WTC11 (cell line): Measurements from ENCODE around the gene GSG1L. TPM values are rescaled to one million over a fixed set of nuclear protein-coding genes. Genes with fewer than 3 reads are reported as not detected.

Source experiments
- ATAC-seq: fragments of 200-7000 bp; cut with Tn5 transposase; 2 replicates; pipeline ENCODE4 v1.10.0; 2021; ENCODE audit warnings: mild to moderate bottlenecking, moderate library complexity
- CTCF ChIA-PET: fragments of 300-600 bp; sonication (Branson Sonifier 250); formaldehyde crosslinking; loops from one replicate; lab custom pipeline; 2021; ENCODE audit warnings: antibody characterized with exemption; lab: Charles Lee
- POLR2A ChIA-PET: fragments of 350-600 bp; sonication (Branson Sonifier 250); formaldehyde crosslinking; loops from one replicate; lab custom pipeline; 2021; ENCODE audit warnings: antibody characterized with exemption; lab: Charles Lee
- DNase-seq: peaks from one replicate; pipeline ENCODE4 v3.0.0; 2021; ENCODE audit warnings: low spot score
- H3K27ac Mint-ChIP-seq: 2 replicates; pipeline ENCODE4 v1.8.0; 2021; ENCODE audit warnings: mixed read lengths
- H3K27me3 Mint-ChIP-seq: 2 replicates; pipeline ENCODE4 v1.8.0; 2021; ENCODE audit warnings: low read depth, mild to moderate bottlenecking, moderate library complexity, mixed read lengths
- H3K36me3 Mint-ChIP-seq: 2 replicates; pipeline ENCODE4 v1.8.0; 2021; ENCODE audit warnings: mixed read lengths
- H3K4me1 Mint-ChIP-seq: 2 replicates; pipeline ENCODE4 v1.8.0; 2022; ENCODE audit warnings: mixed read lengths
- H3K4me3 Mint-ChIP-seq: 2 replicates; pipeline ENCODE4 v1.8.0; 2021; ENCODE audit warnings: mild to moderate bottlenecking, moderate library complexity, mixed read lengths
- H3K9me3 Mint-ChIP-seq: 2 replicates; pipeline ENCODE4 v1.8.0; 2021; ENCODE audit warnings: mixed read lengths
- E2F1 ChIP-seq: sonication (generic); formaldehyde crosslinking; IDR thresholded peaks from 2 replicates; pipeline ENCODE4 v1.8.0; 2022; ENCODE audit warnings: mild to moderate bottlenecking, missing genetic modification reagents
- E2F4 ChIP-seq: sonication (generic); formaldehyde crosslinking; IDR thresholded peaks from 2 replicates; pipeline ENCODE4 v1.8.1; 2022; ENCODE audit warnings: low read depth, mild to moderate bottlenecking, moderate library complexity, missing genetic modification reagents, borderline replicate concordance
- ERG ChIP-seq: fragments of 250-450 bp; sonication (Bioruptor Pico); IDR thresholded peaks from 2 replicates; pipeline ENCODE4 v1.8.0; 2021; ENCODE audit warnings: mild to moderate bottlenecking
- GRHL2 ChIP-seq: fragments of 250-450 bp; sonication (Bioruptor Pico); IDR thresholded peaks from 2 replicates; pipeline ENCODE4 v1.8.0; 2022; ENCODE audit warnings: mild to moderate bottlenecking, moderate library complexity; ENCODE audit not compliant: insufficient replicate concordance, severe bottlenecking
- JAZF1 ChIP-seq: fragments of 250-450 bp; sonication (Bioruptor Pico); IDR thresholded peaks from 2 replicates; pipeline ENCODE4 v1.9.0; 2021; ENCODE audit warnings: moderate library complexity, mild to moderate bottlenecking, inconsistent platforms
- RELA ChIP-seq: sonication (generic); formaldehyde crosslinking; IDR thresholded peaks from 2 replicates; pipeline ENCODE4 v1.8.1; 2022; ENCODE audit warnings: missing genetic modification reagents, mild to moderate bottlenecking, borderline replicate concordance
- SMAD3 ChIP-seq: sonication (generic); formaldehyde crosslinking; IDR thresholded peaks from 2 replicates; pipeline ENCODE4 v1.8.0; 2022; ENCODE audit warnings: missing genetic modification reagents, mild to moderate bottlenecking, borderline replicate concordance
- STAT6 ChIP-seq: sonication (generic); formaldehyde crosslinking; conservative IDR thresholded peaks from 2 replicates; pipeline ENCODE4 v1.8.1; 2023; ENCODE audit warnings: mild to moderate bottlenecking, low read depth, missing genetic modification reagents, moderate library complexity
- TP53 ChIP-seq: sonication (generic); formaldehyde crosslinking; IDR thresholded peaks from 2 replicates; pipeline ENCODE4 v1.8.1; 2023; ENCODE audit warnings: mild to moderate bottlenecking, missing genetic modification reagents
- ZNF263 ChIP-seq: sonication (generic); formaldehyde crosslinking; IDR thresholded peaks from 2 replicates; pipeline ENCODE4 v1.8.1; 2022; ENCODE audit warnings: low read depth, mild to moderate bottlenecking, moderate library complexity, missing genetic modification reagents
- ZNF281 ChIP-seq: sonication (generic); formaldehyde crosslinking; IDR thresholded peaks from 2 replicates; pipeline ENCODE4 v1.8.0; 2023; ENCODE audit warnings: mild to moderate bottlenecking, missing genetic modification reagents
- ZNF317 ChIP-seq: sonication (generic); formaldehyde crosslinking; IDR thresholded peaks from 2 replicates; pipeline ENCODE4 v1.8.1; 2023; ENCODE audit warnings: low read depth, mild to moderate bottlenecking, moderate library complexity, missing genetic modification reagents, borderline replicate concordance
- ZNF423 ChIP-seq: fragments of 250-450 bp; sonication (Bioruptor Pico); IDR thresholded peaks from 2 replicates; pipeline ENCODE4 v2.1.2; 2022; ENCODE audit warnings: mild to moderate bottlenecking, moderate library complexity
- ZNF512 ChIP-seq: sonication (generic); formaldehyde crosslinking; IDR thresholded peaks from 2 replicates; pipeline ENCODE4 v1.8.1; 2022; ENCODE audit warnings: missing genetic modification reagents, borderline replicate concordance
- total RNA-seq: library from RNA; stranded (reverse); gene quantifications from 3 replicates; pipeline ENCODE4 v1.2.3, GENCODE V29; 2021
- TF ChIP-seq, protein P1 (sequence below): sonication (generic); formaldehyde crosslinking; IDR thresholded peaks from 2 replicates; pipeline ENCODE4 v1.8.1; 2023; ENCODE audit warnings: mild to moderate bottlenecking, moderate library complexity, missing genetic modification reagents
- TF ChIP-seq, protein P2 (sequence below): fragments of 250-450 bp; sonication (Bioruptor Pico); IDR thresholded peaks from 2 replicates; pipeline ENCODE4 v2.1.2; 2022; ENCODE audit warnings: mild to moderate bottlenecking, moderate library complexity

The GSG1L gene
- total RNA-seq, 1 experiment from 2014 or later, result 0.28 TPM

DNA sequence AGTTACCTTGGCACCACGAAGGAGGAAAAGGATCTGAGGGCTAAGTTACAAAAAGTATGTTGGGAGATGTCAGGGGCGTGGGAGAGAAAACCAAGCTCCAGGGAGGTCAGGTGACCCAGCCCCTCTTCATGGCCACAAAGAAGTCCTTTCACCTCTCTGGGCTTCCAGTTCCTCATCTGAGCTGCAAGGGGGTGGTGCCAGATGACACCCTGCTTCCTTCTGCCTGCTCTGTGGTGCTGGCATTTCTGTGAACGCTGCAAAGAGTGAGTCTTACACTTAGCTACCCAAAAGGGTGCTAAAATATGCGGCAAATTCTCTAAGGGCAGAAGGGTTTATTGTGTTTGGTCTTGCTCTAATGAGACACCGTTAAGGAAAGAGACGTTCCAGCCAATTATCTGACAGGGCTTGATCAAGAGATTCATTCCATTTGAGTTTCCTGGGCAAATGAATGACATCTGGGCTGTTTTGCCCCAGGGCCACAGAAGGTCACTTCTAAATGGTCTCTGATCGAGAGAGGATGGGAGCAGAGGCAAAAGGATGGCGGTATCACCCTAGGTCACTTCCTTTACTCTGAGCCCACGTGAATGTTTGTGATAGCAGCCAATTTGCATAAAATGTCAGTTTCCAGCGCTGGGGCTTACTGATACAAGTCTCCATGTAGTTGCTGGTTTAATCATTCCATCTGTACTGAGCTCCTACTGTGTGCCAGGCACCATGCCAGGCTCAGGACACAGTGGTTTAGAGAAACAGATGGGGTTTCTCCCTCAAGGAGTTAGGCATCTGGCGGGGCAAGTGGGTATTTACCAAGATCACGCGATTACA, 303.3 kb downstream of the GSG1L start (continued):
- TF ChIP-seq E2F1 (CRISPR knock-in tag) (no peak), STAT6 (CRISPR knock-in tag) (no peak), GRHL2 (CRISPR knock-in tag) (no peak), SMAD3 (CRISPR knock-in tag) (no peak), ERG (CRISPR knock-in tag) (no peak)
- TF ChIP-seq, protein P1, sequence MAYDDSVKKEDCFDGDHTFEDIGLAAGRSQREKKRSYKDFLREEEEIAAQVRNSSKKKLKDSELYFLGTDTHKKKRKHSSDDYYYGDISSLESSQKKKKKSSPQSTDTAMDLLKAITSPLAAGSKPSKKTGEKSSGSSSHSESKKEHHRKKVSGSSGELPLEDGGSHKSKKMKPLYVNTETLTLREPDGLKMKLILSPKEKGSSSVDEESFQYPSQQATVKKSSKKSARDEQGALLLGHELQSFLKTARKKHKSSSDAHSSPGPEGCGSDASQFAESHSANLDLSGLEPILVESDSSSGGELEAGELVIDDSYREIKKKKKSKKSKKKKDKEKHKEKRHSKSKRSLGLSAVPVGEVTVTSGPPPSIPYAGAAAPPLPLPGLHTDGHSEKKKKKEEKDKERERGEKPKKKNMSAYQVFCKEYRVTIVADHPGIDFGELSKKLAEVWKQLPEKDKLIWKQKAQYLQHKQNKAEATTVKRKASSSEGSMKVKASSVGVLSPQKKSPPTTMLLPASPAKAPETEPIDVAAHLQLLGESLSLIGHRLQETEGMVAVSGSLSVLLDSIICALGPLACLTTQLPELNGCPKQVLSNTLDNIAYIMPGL (CRISPR knock-in tag), result no peak

GRCh38 chr16:27759301-27759871, 304.1 kb downstream of the GSG1L start:
- Mint-ChIP-seq H3K4me1 (peaks cover 14% of the 10 kb centered on the region), H3K27ac (no peak overlapping the region), H3K4me3 (no peak overlapping the region), H3K27me3 (no peaks in the 10 kb centered on the region), H3K36me3 (peaks cover 8% of the 10 kb centered on the region), H3K9me3 (peaks cover 8% of the 10 kb centered on the region)
- ATAC-seq (no peak), DNase-seq (no peak)
- ChIA-PET CTCF (interaction anchor here (1.1 to 3.3 kb wide), 5 partner anchors 21 to 120 kb away, joined by 3 to 14 read pairs (median 4); no protein-coding TSS in a partner anchor), POLR2A (interaction anchor here (1.0 kb wide), 1 partner anchor 23 kb away, joined by 3 read pairs; no protein-coding TSS in a partner anchor)
- no peak for TF ChIP-seq RELA (CRISPR knock-in tag)
- no peak for TF ChIP-seq ZNF512 (CRISPR knock-in tag)
- no peak for TF ChIP-seq JAZF1 (CRISPR knock-in tag)
- no peak for TF ChIP-seq ZNF281 (CRISPR knock-in tag)
- TF ChIP-seq ZNF263, result no peak
- TF ChIP-seq, protein P2, sequence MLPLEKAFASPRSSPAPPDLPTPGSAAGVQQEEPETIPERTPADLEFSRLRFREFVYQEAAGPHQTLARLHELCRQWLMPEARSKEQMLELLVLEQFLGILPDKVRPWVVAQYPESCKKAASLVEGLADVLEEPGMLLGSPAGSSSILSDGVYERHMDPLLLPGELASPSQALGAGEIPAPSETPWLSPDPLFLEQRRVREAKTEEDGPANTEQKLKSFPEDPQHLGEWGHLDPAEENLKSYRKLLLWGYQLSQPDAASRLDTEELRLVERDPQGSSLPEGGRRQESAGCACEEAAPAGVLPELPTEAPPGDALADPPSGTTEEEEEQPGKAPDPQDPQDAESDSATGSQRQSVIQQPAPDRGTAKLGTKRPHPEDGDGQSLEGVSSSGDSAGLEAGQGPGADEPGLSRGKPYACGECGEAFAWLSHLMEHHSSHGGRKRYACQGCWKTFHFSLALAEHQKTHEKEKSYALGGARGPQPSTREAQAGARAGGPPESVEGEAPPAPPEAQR (CRISPR knock-in tag), result no peak
- no peak for TF ChIP-seq ZNF423
- TF ChIP-seq E2F4 (CRISPR knock-in tag), result no peak
- no peak for TF ChIP-seq ZNF317
- TF ChIP-seq TP53, result no peak
